ENCODE data around the gene DEAF1. TPM values are rescaled to one million over a fixed set of nuclear protein-coding genes. Genes with fewer than 3 reads are reported as not detected.

The DEAF1 gene
- total RNA-seq, 1 donor from 2014 or later = 20.6 TPM

- ATAC-seq (no peak), DNase-seq (ENCODE audit: missing footprints) (no peak)
- intact Hi-C loops (cut with DNase I) = loop anchor here (5.0 kb wide), 1 partner anchor 34 kb away; the partner anchor contains the start of gene PHRF1
These were observed 83.7 kb downstream of the DEAF1 start for GRCh38 chr11:611001-611996.

- DNase-seq (ENCODE audit: missing footprints) (no peak), ATAC-seq (no peak)
- intact Hi-C loops (cut with DNase I) = loop anchor here (5.0 kb wide), 1 partner anchor 33 kb away; the partner anchor contains the start of gene PHRF1
These were observed 84.7 kb downstream of the DEAF1 start for GRCh38 chr11:610146-610801.

GRCh38 chr11:609341-609811, 85.6 kb downstream of the DEAF1 start:
- intact Hi-C loops (cut with DNase I) = no loop called here
- no peak for ATAC-seq
- no peak for DNase-seq (ENCODE audit: missing footprints)

- intact Hi-C loops (cut with DNase I) = no loop called here
These were observed 86.2 kb downstream of the DEAF1 start for GRCh38 chr11:608791-609251.

GRCh38 chr11:607971-608659, 86.9 kb downstream of the DEAF1 start:
- no peak for ATAC-seq
- DNase-seq (ENCODE audit: missing footprints) = no peak

More at GRCh38 chr11:608791-609251, 86.2 kb downstream of the DEAF1 start:
- DNase-seq (ENCODE audit: missing footprints) = no peak
- ATAC-seq = no peak

GRCh38 chr11:607020-607780, 87.8 kb downstream of the DEAF1 start:
- intact Hi-C loops (cut with DNase I) = no loop called here
- no peak for ATAC-seq

More at GRCh38 chr11:607971-608659, 86.9 kb downstream of the DEAF1 start:
- intact Hi-C loops (cut with DNase I) = no loop called here

GRCh38 chr11:606245-606644, 88.8 kb downstream of the DEAF1 start:
- intact Hi-C loops (cut with DNase I) = no loop called here
- DNase-seq (ENCODE audit: missing footprints) (no peak), ATAC-seq (peak; percentile 85)

More at GRCh38 chr11:607020-607780, 87.8 kb downstream of the DEAF1 start:
- no peak for DNase-seq (ENCODE audit: missing footprints)

- DNase-seq (ENCODE audit: missing footprints) (no peak), ATAC-seq (no peak)
- intact Hi-C loops (cut with DNase I) = no loop called here
These were observed 89.5 kb downstream of the DEAF1 start for GRCh38 chr11:605286-606129.

GRCh38 chr11:603154-603553, 91.9 kb downstream of the DEAF1 start:
- intact Hi-C loops (cut with DNase I) = no loop called here
- DNase-seq (ENCODE audit: missing footprints) (no peak), ATAC-seq (no peak)

GRCh38 chr11:601573-602245, 93.3 kb downstream of the DEAF1 start:
- DNase-seq (ENCODE audit: missing footprints) (no peak), ATAC-seq (no peak)
- intact Hi-C loops (cut with DNase I) = no loop called here

- intact Hi-C loops (cut with DNase I) = no loop called here
- DNase-seq (ENCODE audit: missing footprints) (no peak), ATAC-seq (no peak)
These were observed 96.9 kb downstream of the DEAF1 start for GRCh38 chr11:598005-598680.

- ATAC-seq = no peak
- intact Hi-C loops (cut with DNase I) = no loop called here
- DNase-seq (ENCODE audit: missing footprints) = no peak
These were observed 97.8 kb downstream of the DEAF1 start for GRCh38 chr11:597166-597725.

- DNase-seq (ENCODE audit: missing footprints) (no peak), ATAC-seq (no peak)
These were observed 98.6 kb downstream of the DEAF1 start for GRCh38 chr11:596374-596773.

GRCh38 chr11:595400-595799, 99.6 kb downstream of the DEAF1 start:
- intact Hi-C loops (cut with DNase I) = no loop called here
- ATAC-seq (no peak), DNase-seq (ENCODE audit: missing footprints) (no peak)

More at GRCh38 chr11:596374-596773, 98.6 kb downstream of the DEAF1 start:
- intact Hi-C loops (cut with DNase I) = no loop called here
